ENCODE results near the gene MIDN. TPM values are rescaled to one million over a fixed set of nuclear protein-coding genes. Genes with fewer than 3 reads are reported as not detected.
A peak's percentile ranks its signal among the peaks of the same experiment; 100 is the strongest.

MIDN gene
- total RNA-seq, 4 donors from 2014 or later, result 89.0 to 153 (median 105) TPM

- DNase-seq (ENCODE audit: low spot score in 2 of 2), result no peak
- Histone ChIP-seq H3K27ac (peak overlapping the region; percentile 99), H3K9me3 (no peaks in the 10 kb centered on the region), H3K4me1 (peaks cover 73% of the 10 kb centered on the region), H3K27me3 (no peaks in the 10 kb centered on the region), H3K36me3 (peaks cover 23% of the 10 kb centered on the region), H3K4me3 (peak overlapping the region; percentile 92)
- 0% methylated on average over 4 of the region's 74 CpGs for WGBS
- peak; percentile 89 to 90 for TF ChIP-seq CTCF (IDR thresholded peaks at IDR 0.05)
- TF ChIP-seq POLR2AphosphoS5 (IDR thresholded peaks at IDR 0.05), result no peak
- no peak for TF ChIP-seq EP300 (IDR thresholded peaks at IDR 0.05)
Measured at GRCh38 chr19:1248786-1249297, 459 bp downstream of the MIDN start.

GRCh38 chr19:1249298-1249989 is 1.1 kb downstream of the MIDN start:
- H3K4me3 ChIP-seq, result peak overlapping the region; percentile 92
- TF ChIP-seq EP300 (IDR thresholded peaks at IDR 0.05), result no peak
- no peak for TF ChIP-seq CTCF (IDR thresholded peaks at IDR 0.05)
- TF ChIP-seq POLR2A (IDR thresholded peaks at IDR 0.05), result peak; percentile 90 to 95
- TF ChIP-seq POLR2AphosphoS5 (IDR thresholded peaks at IDR 0.05), result peak; percentile 75 to 89 (median 78)
- WGBS, result under 1% methylated on average over 35 of the region's 102 CpGs
- DNase-seq (ENCODE audit: low spot score in 2 of 2), result peak; percentile 95 to 96
- peaks cover 29% of the 10 kb centered on the region for H3K36me3 ChIP-seq
- H3K9me3 ChIP-seq, result no peaks in the 10 kb centered on the region
- H3K27me3 ChIP-seq, result no peaks in the 10 kb centered on the region
- H3K27ac ChIP-seq, result peak overlapping the region; percentile 99
- H3K4me1 ChIP-seq, result peaks cover 73% of the 10 kb centered on the region

- no peak for TF ChIP-seq EP300 (IDR thresholded peaks at IDR 0.05)
- no peak for TF ChIP-seq POLR2A (IDR thresholded peaks at IDR 0.05)
- no peak for TF ChIP-seq CTCF (IDR thresholded peaks at IDR 0.05)
- TF ChIP-seq POLR2AphosphoS5 (IDR thresholded peaks at IDR 0.05), result no peak
- no peaks in the 10 kb centered on the region for H3K27me3 ChIP-seq
- no peak for DNase-seq (ENCODE audit: low spot score in 2 of 2)
- peaks cover 73% of the 10 kb centered on the region for H3K4me1 ChIP-seq
- 1% methylated on average over 14 of the region's 67 CpGs for WGBS
- peak overlapping the region; percentile 99 for H3K27ac ChIP-seq
- peak overlapping the region; percentile 92 for H3K4me3 ChIP-seq
- peaks cover 34% of the 10 kb centered on the region for H3K36me3 ChIP-seq
- H3K9me3 ChIP-seq, result no peaks in the 10 kb centered on the region
Measured at GRCh38 chr19:1249990-1250436, 1.6 kb downstream of the MIDN start.

GRCh38 chr19:1250437-1251260 is 2.3 kb downstream of the MIDN start:
- Histone ChIP-seq H3K9me3 (no peaks in the 10 kb centered on the region), H3K27ac (peak overlapping the region; percentile 99), H3K4me1 (peaks cover 73% of the 10 kb centered on the region), H3K4me3 (peak overlapping the region; percentile 92), H3K27me3 (no peaks in the 10 kb centered on the region), H3K36me3 (peaks cover 41% of the 10 kb centered on the region)
- WGBS, result under 1% methylated on average over 37 of the region's 90 CpGs
- TF ChIP-seq POLR2A (IDR thresholded peaks at IDR 0.05) (no peak), EP300 (IDR thresholded peaks at IDR 0.05) (no peak), CTCF (IDR thresholded peaks at IDR 0.05) (no peak), POLR2AphosphoS5 (IDR thresholded peaks at IDR 0.05) (no peak)
- peak in 1 of 2 donors; percentile 82 for DNase-seq (ENCODE audit: low spot score in 2 of 2)

All from suprapubic skin (tissue), 4 donors.